ENCODE results near the gene MMADHC.

- TF ChIP-seq POLR2A (IDR thresholded peaks at IDR 0.05), result no peak
- peak in 3 of 6 experiments; percentile 42 to 48 (median 46) for TF ChIP-seq CTCF (IDR thresholded peaks at IDR 0.05)
Observed at GRCh38 chr2:149573760-149574159, 13.8 kb downstream of the MMADHC start.

All from thyroid gland (tissue), 4 donors.